Measurements from ENCODE around the gene PRKN.

The PRKN gene

DNA sequence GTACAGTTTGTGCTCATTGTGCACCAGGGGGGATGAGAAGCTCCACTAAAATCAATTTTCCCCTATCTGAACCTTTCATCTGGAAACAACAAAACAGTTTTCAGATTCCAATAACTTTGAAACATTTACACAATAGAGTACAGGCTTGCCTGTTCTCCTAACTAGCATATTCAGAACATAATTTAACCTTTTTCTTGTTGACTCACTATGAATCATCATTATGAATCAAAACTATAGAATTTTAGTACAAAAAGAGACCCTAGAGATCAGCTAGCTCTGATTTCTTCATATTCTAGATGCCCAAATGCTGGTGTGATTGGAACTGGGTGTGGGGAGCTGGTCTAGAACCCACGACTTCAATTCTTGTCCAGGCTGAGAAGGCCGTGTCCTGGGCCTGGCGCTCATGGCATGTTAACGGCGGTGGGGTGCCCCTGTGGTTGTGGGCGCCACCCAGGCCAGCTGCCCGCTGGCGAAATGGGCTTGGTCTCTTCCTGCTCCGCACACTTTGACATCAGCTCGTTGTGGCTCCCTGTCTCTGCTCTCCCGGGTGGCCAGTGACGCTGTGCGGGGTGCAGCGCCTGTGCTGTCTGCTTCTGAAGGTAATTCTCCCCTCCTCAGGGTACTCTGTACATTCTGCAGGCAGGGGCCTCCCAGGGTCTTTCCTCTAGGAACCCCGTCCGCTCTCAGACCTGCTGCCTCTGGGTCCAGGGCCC is 1423.8 kb downstream of the PRKN start:
- DNase-seq (ENCODE audit: low read depth), result no peak

- DNase-seq (ENCODE audit: low read depth), result no peak
These were observed 1424.6 kb downstream of the PRKN start for GRCh38 chr6:161302949-161303348.

- no peak for DNase-seq (ENCODE audit: low read depth)
These were observed 1426.2 kb downstream of the PRKN start for GRCh38 chr6:161301338-161301737.

DNA sequence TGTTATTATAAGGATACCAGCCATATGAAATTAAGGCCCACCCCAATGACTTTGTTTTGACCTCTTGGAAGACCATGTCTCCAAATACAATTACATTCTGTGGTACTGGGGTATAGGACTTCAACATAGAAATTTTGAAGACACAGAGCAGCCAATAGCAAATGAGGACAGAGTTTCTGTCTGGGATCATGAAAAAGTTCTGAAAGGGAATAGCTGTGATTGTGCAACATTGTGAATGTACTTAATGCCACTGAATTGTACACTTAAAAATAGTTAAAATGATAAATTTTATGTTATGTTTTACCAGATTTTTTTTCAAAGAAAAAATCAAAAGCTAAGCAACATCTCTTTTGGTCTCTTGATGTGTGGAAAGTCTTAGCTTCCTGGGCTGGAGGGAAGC is 1426.7 kb downstream of the PRKN start:
- DNase-seq (ENCODE audit: low read depth), result no peak

GRCh38 chr6:161299726-161300125 is 1427.8 kb downstream of the PRKN start:
- DNase-seq (ENCODE audit: low read depth), result no peak

All from HS-27A (cell line).